Hippocampal formation (tissue), 2 donors: ENCODE results near the gene JARID2.

Experiments
- DNase-seq, 2 donors: peaks; one replicate each; lab custom pipeline; 2025; lab: John Stamatoyannopoulos, UW

The JARID2 gene

DNA sequence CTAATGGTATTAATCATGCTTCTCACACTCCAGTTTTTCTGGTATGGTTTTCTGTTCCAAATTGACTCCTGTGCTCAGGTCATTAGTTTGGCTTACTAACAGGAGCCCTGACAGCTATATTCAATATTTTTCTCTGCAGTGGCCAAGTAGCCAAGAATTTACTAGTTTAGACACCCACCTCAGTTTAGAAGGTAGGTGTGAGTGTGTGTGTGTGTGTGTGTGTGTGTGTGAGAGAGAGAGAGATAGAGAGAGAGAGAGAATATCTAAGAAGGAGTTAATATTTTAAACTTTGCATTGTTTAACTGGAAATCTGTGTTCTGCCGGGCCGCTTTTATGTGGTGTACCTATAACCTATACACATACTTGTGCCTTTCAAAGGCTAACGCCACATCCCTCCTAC is 18.5 kb downstream of the JARID2 start:
- no peak for DNase-seq

DNA sequence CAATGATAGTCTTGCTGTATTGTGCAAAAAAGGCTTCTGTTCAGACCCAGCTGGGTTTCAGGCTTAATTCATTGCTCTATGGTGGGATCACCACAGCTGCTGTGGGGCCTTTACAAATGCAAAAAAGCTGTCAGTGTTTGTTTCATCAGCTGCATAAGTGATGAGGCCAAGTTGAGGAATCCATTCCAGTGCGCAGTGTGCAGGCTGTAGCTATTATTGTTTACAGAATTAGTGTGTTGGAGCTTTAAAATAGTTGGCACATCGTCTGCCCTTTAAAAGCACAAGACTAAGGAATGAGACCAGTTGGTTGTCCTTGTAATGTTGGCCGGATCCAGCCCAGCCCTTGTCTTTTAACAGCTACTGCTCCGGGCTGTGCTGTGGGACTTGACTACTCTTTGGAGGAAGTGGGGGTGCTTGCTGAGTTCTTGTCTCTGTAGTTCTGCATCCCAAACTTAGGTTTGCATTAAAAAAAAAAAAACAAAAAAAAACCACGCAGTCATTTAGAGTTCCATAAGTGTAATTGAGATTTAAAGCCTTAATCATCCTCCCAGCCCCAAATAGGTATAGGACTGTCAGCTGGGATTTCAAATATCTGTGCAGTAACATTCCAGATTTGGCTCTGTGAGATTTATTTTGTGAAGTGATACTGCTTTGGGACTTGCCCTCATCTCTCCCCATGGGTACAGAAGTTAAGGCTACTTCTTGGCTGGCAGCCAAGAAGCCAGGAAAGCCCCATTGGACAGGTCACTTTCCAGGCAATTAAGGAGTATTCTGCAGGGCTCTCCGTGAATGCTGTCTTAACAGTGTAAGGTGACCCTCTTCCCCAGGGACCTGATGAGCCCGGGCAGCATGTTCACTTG is 19.3 kb downstream of the JARID2 start:
- DNase-seq, result peak; percentile 74 to 85

DNA sequence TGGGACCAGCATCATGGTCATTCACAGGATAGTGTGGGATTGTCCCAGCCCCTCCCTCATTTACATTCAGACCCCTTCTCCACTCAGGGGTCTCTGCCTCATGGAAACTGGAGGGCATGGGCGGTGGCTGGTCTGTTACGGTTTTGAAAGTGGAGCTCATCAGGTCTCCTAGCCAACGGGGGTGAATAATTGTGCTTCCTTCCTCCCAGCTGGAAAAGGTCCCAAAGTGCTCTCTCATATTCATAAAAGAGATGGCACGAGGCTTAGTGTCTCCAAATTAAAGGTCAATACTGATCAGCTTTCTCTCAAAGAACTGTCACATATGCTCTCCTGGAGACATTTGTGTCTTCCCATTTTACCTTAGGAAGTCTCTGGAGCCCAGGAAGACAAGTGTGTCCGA is 19.9 kb downstream of the JARID2 start:
- DNase-seq, result no peak

DNA sequence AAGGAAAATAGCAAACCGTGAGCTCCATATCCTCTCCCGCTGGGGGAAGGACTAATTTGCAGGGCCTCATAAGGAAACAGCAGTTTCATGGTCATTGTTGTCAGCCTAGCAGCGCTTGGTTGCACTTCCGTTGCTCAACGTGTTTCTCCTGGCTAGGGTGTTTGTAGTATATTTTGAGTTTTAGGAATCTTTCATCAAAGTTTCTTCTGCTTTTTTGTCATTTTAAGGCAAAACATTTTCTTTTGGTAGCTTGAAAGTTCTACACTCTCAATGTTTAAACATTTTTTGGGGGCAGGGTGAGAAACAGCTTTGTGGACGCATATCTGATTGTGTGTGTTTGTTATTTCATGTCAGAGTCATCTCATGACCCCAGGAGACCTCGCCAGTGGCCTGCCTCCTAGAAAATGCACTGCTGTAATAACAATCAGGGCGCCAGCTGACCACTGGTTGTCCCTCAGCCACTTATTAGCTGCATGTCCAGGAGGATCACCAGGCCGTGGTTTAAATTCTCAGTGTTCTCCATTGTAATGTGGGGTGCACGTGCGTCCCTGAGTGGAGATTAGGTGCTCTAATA is 20.6 kb downstream of the JARID2 start:
- DNase-seq, result peak in 1 of 2 donors; percentile 49

DNA sequence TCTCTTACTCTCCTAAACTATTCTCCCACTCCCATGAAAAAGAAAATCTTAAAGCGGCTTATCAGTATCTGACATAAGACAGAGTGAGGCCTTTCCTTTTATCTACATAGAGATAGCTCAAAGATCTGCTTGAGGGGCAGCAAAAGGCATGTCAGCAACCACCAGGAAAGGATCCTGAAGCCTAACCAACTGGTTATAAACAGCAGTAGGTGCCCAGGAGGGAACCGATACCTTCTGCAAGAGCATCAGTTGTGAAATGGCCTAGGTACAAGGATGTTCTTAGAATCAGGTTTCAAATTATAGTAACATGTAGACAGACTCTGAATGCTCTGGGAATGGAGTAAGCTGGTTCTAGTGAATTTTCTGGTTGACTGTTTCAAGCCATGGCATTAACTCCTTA is 21.4 kb downstream of the JARID2 start:
- no peak for DNase-seq

DNA sequence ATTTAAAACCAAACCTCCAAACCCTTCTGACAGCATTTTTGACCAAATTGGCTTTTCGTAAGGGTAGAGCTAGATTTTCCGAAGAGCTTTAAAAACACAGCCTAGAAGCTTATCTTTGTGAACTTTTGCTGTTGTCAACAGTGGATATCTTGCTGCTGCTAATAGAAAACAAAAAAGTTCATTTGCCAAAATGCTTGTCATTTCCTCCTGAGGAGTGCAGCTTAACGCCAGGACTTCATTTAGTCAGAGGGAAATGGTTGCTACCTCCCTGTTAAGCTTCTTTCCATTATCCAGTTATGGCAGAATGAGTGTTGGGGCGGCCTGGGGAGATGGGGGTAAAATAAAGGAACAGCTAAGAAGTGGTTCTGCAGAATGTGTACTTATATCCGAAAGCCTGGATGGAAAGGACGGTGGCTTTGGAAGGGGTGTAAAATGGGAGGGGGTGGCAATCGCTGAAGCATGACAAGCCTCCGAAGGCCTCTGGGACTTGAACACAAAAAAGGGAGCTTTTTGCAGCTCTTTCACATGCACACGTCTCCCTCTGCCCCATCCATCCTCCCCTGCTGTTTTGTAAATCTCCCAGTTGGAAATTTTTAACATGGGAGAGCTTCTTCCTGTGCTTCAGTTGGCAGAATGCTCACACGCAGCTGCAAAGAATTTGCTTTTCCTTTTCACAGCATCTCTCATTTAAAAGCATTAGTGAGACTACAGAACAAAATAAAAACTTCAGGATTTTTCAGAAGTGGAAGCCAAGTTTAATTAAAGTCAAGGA is 22.5 kb downstream of the JARID2 start:
- no peak for DNase-seq

DNA sequence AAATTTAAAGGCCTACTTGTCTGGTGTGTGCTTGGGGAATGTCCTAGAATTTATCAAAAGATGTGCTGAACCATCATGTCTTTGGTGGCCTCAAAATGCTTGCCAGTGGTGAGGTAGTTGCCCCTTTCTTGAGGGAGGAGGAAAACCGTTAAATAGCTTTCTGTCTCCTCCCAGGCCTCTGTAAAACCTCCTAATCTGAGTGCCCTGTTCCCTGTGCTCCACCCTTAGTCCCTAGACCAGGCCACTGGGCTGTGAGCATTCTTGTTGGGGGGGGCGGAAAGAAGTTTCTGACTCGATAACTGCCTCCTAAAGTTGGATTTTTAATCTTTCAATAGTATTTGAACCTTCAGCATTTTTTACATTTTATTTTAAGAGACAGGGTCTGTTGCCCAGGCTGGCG is 23.1 kb downstream of the JARID2 start:
- no peak for DNase-seq

DNA sequence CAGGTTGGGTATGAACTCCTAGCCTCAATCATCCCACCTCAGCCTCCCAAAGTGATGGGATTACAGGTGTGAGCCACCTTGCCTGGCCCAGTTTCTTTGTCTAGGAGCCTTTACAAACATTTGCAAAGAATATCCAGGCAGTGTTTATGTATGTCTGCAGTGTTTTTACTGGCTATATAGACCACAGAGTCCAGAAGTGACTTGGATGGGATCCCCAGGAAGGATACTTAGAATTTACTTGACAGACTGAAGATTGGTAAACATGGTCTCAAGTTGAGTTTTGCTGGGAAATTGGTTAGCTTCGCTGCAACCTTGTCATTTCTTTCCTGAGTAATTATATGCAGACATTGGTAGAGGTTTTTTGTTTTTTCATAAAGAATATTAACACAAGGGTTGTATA is 23.8 kb downstream of the JARID2 start:
- DNase-seq, result no peak

DNA sequence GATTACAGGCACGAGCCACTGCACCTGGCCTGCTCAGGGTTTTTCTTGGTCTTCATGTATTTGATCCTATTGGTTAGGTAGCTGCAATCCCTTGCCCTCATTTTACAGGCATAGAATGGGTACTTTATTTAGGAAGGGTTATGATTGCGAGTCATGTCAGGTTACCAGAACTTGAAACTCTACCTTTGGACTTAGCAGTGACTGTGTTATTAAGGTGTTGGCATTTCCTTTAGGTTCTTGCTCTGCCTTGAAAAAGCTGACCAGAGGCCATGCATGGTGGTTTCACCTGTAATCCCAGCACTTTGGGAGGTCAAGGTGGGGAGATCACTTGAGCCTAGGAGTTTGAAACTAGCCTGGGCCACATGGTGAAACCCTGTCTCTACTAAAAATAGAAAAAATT is 24.5 kb downstream of the JARID2 start:
- DNase-seq, result no peak

DNA sequence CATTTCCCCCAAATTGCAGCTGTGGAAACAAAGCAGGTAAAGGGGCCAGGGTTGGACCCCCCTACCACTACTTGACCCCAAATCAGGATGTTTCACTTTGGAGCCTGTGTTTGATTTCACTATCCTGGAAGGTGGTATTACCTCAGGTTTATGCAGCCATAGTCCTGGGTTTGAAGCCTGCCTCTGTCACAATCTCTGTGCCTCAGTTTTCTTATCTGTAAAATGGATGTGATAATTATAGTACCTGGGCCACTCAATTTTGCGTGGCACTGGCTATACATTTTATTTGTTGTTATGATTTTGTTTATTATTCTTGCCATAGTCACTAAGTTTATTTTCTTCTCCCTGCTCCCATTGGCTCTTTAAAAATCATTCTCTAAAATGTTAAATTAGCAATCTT is 26.7 kb downstream of the JARID2 start:
- DNase-seq, result no peak

DNA sequence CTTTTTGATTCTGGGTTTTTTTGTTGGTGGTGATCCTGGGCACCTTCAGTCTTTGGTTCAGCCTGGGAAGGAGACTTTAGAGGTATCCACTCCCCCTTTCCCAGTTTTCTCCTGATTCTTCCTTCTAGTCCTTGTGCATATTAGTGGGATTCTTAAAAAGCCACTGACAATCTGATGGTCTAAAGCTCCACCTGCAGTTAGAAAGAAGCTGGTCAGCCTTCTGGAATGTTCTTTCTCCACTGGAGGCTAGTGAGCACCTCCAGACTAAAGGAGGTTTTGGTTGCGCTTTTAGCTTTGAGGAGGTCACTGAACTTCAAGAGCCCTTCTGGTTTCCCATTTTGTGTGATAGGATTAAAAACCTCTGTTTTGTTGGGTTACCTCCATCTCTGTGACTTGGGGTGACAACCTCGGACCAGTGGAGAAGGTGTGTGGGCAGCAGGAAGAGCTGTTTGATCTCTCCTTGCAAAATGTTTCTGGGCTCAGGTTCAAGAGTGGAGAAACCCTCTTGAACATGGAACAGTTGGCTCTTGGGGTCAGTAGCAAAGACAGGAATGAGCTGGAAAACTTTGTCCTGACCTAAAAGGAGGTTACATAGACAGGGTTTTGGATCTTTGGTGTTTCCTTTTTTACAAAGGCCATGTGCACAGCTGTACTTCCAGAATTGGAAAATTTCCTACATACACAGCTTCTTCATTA is 29.0 kb downstream of the JARID2 start:
- no peak for DNase-seq

DNA sequence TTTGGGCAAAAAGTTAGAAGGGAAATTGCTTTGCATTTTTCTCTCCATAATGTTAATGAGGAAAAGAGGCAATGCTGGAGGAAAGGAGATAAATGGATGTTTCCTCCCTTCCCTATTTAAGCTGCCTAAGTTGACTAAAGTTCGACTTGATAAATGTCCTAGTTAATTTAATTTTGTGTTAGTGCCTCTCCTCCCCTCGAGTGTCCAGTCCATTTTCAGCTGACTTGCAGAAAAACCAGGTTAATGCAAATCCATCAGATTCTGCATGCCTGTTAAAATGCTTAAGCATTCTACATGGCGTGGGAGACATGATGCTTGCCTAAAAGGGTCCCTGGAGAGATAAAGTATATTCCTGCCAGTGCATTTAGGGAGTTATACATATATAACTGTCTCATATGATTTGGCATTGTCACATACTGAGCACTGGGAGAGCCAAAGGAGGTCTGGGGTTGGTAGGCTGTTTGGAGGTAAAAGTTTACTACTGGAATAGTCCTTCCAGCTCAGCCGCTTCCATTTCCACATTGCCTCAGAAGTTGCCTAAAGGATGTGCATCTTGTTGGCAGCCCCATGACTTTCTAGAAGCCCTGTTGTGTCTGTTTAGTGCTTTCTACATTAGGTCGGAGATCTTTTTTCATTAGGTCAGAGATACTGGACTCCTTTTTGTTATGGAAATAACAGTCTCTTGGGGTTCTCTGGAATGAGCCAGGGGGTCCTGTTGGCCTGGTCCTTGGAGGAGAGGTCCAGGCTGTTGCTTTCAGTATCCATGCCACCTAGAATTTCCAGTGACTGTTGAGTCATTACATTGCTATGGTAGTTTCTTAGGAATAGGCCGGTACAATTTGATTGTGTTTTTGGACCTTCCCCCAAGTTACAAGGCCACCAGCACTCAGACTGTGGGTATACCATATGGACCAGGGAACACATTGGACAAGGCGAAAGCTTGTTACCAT is 30.4 kb downstream of the JARID2 start:
- no peak for DNase-seq

DNA sequence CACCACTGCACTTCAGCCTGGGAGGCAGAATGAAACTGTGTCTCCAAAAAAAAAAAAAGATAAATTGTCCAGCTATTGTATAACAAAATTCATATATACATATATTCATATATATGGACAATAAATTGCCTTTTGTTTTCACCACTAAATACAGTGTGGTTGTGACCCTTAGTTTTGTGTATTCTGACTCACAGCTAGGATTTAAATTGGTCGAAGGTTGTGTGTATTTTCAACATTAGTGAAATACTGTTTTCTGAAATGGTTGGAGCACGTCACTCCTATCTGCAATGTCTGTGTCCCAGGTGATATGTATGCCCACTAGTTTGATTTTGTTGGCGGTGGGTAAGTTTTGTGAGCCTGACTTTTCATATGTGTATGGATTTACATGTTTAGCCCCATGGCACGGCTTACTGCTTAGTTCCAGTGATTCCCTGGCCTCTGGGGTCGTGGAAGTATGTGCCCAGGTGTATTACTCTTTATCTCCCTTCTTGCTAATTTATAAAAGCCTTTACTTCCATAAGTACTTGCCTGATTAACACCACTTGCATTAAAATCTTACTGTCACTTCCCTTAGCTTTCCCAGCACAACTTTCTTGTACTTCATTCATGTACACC is 33.3 kb downstream of the JARID2 start:
- DNase-seq, result no peak

DNA sequence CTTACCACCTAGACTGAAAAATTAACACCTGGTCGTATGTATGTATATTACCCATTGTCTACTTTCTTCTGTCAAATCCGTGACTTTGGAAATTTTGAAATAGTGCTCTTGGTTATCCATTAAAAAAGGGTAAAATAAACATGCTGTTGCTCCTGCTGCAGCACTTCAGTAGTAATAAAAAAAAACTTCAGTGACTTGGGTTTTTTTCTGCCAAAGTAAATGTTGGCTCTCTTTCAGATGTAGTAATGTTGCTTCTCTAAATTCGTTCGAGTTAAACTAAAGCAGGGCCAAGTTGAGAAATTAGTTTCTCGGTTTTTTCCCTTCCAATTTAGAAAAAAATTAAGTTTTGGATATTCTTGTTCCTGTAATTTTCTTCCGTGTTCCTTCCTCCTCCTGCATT is 34.2 kb downstream of the JARID2 start:
- no peak for DNase-seq

DNA sequence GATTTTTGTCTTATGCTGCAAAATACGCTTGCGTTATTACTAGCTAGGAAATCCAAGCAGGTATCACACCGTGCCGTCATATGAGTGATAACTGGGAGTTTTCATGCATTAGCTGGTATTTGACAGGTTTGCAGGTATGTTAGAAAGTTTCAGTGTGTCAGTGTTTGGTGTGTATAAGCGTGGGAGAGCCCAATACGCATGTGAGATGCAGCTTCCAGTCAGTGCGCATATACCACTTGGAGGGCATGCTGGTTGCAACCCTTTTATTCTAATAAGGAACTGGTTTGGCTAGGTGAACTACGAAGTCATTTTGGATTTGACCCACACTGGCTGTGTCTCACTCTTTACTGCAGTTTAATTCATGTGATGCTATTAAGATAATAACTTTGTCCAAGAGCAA is 35.1 kb downstream of the JARID2 start:
- no peak for DNase-seq

DNA sequence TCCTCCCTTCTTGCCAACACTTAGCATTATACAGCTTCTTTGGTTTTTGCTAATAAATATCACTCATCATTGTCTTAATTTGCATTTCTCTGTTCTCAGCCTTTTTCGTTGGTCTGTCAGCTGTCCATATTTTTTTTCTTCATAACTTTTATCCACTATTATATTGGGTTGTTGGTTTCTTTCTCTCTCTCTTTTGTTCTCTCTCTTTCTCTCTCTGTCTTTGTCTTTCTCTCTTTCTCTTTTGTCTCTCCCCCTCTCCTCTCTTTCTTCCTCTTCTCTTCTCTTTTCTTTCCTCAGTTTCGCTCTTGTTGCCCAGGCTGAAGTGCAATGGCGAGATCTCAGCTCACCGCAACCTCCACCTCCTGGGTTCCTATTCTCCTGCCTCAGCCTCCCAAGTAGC is 36.5 kb downstream of the JARID2 start:
- no peak for DNase-seq

DNA sequence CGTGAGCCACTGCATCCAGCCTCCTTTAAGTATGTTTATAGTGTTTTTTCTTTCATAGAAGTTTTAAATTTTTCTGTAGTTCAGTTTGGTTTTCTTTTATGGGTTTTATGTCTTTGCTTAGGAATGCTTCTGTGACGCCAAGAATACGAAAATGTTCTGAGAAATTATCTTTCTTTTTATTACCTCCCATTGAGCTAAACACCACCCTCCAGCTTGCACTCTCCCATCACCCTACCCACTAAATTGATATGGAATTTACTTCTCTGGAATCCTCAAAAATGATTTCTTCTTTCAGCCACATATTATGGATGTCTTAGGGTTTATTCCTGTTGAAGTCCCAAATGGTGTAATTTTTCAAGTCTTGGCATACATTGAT is 38.1 kb downstream of the JARID2 start:
- DNase-seq, result no peak

DNA sequence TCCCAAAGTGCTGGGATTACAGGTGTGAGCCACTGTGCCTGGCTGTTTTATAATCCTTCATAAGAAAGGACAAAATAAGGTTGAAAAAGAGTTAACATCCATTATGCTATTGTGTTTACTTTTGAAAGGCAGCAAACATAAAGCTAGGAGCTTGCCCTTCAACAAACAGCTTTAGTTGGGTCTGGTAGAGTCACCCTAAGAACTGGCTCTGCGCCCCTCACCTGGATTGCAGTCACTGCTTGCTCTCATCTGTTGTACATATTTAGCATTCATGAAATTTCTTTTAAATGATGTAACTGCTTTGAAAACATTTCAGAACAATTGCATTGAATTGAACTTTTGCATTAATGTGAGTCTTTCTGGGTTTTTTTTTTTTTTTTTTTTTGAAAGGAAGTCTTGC is 38.9 kb downstream of the JARID2 start:
- DNase-seq, result no peak

DNA sequence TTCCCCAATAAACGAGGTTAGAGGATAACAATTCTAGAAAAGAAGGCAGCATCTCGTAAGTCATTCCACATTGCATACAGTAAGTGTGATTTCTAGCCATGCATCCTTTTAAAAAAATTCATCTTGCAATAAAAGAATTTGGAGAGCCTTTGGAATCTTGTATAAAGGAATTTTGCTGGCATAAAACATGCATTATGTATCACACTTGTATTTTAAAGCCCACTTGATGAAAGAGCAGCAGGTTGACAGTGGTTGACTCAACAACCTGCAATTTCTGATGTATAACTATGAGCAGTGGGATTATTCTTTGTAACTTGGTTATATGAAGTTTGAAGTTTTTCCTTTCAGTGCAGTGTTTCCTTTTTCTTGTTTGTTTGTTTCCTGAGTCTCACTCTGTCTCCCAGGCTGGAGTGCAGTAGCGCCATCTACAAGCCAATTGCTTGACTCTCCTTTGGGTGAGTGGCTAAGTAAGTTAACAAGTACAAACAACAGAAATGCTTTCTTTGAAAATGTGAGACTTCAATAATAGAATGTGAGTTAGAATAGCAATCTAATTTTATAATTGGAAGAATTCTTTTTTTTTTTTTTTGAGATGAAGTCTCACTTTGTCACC is 39.9 kb downstream of the JARID2 start:
- no peak for DNase-seq

DNA sequence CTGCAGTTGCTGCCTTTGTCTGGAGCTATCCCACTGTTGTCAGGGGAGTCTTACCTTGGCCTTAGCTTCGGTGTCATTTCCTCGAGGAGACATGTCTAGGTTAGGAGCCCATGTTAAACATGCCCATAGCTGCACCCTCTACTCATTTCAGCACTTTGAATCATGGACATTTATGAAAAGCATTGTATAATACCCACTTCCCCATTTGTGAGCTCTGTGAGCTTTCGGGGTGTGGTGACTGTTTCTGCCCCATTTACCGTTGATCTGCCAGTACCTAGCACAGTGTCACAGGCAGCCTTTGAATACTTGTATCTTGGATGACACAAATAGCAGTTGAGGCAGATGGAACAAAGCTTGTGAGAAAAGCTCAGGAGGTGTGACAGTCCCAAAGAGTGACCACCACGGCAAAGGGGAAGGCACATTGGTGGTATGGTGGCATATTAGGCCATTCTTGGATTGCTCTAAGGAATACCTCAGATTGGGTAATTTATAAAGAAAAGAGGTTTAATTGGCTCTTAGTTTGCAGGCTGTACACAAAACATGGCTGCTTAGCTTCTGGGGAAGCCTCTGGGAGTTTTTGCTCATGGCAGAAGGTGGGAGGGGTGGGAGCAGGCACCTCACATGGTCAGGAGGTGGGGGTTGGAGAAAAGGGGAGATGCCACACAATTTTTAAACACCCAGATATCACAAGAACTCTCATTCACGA is 42.0 kb downstream of the JARID2 start:
- DNase-seq, result no peak
